HG02884 (cell line): ENCODE measurements around the gene ACOT12.

ENCODE experiments used
- ATAC-seq: cut with Tn5 transposase; IDR thresholded peaks from one replicate; pipeline ENCODE4 v1.9.1; 2021; ENCODE audit warnings: mild to moderate bottlenecking, moderate library complexity; ENCODE audit not compliant: unreplicated experiment

The ACOT12 gene

GRCh38 chr5:81401266-81401665 lies 7.3 kb upstream of the ACOT12 start:
- ATAC-seq: no peak

- no peak for ATAC-seq
Measured at GRCh38 chr5:81400375-81400774, 6.4 kb upstream of the ACOT12 start.

- ATAC-seq: no peak
Measured at GRCh38 chr5:81398741-81399140, 4.8 kb upstream of the ACOT12 start.

DNA sequence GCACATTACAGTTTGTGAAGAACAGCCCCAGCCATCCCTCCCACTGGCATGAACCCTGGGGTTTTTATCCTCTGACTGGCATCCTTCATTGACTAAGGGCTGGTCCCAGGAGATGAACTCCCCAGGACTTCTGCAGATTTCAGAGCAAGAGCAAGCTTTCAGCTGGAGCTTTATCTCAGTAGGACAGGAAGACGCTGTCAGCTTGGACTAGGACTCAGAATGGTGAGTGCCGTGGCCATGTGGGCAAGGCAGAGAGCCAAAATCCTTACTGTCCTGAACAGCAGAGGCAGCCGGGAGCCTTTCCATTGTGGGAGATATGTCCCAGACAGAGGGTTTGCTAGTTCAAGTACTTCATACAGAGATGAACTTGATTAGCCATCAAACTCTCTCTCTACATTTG lies 3.2 kb upstream of the ACOT12 start:
- ATAC-seq: no peak

- ATAC-seq: no peak
Measured at GRCh38 chr5:81395262-81395661, 1.3 kb upstream of the ACOT12 start.

- no peak for ATAC-seq
Measured at GRCh38 chr5:81393430-81393782, 528 bp downstream of the ACOT12 start.

DNA sequence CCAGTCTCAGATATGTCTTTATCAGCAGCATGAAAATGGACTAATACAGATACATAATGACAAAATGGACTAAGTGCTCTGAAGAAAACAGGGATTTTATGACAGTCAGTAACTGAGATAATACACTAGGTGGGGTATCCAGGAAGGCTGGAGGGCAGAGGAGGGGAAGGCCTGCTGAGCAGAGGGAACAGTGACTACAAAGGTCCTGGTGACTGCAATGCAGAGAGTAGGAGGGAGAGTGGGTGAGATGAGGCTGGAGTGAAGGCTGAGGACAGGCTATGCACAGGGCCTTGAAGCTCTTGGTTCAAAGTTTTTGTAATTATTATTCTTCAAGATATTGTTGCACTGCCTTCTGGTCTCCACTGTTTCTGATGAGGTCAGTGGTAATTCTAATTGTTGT lies 4.9 kb downstream of the ACOT12 start:
- no peak for ATAC-seq

- ATAC-seq: no peak
Measured at GRCh38 chr5:81388169-81388568, 5.8 kb downstream of the ACOT12 start.

DNA sequence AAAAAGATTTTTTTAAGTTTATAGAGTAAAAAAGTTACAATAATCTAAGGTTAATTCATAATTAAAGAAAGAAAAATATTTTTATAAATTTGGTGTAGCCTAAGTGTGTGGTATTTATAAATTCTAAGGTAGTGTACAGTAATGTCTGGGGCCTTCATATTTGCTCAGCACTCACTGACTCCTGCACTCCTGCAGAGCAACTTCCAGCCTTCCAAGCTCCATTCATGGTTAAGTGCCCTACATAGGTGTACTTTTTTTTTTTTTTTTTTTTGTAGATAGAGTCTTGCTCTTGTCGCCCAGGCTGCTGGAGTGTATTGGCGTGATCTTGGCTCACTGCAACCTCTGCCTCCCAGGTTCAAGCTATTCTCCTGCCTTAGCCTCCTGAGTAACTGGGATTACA lies 10.1 kb downstream of the ACOT12 start:
- no peak for ATAC-seq

DNA sequence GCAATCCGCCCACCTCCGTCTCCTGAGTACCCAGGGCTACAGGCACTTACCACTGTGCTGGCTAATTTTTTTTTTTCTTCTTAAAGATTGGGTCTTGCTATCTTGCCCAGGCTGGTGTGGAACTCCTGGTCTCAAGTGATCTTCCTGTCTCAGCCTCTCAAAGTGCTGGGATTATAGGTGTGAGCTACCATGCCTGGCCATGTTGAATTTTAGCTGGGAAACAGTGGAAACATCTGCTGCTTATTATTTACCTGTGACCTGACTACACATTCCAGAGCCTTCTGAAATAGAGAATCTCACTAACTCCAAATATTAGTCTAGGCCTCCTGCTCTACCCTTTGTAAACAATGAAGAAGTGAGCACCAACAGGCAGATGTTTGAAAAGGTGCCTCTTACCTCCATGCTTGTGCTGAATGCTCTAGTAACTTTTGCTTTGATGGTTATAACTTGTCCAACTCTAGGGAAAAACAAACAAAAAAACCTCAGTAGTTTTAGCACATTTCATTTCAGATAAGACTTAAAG lies 22.5 kb downstream of the ACOT12 start:
- ATAC-seq: no peak

DNA sequence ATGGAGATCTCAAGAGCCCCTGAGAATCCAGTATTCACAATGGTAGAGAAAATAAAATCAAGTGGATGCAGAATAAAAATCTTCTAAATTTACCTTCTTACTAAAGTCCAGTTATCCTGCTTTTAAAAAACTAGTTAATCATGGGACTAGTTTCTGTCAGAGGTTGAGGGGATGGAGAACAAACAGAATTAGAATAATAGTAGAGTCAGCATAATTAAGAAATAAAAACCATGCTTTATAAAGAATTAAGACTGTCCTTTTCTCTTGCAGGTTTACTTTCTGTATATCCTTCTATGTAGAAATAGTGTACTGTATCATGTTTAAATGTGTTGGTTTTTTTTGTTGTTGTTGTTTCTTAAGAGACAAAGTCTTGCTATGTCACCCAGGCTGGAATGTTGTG lies 23.0 kb downstream of the ACOT12 start:
- ATAC-seq: no peak

DNA sequence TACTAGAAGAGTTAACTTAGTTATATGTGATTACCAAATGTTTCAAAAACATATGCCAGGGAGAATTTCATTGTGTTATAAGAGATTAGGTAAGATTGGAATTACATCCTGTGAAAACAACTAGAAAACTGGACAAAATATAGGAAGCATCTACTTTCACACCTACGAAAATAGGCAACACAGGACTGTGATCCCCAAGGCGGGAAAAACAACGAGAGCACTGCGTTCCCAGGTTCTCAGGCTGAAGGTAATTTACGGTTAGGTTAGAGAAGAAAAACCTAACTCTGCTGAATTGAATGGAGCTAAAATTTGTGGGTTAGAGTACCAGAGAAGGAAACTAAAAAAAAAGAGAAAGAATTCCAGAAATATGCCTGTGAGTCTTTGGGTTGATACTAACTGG lies 28.4 kb downstream of the ACOT12 start:
- no peak for ATAC-seq

- ATAC-seq: no peak
Measured at GRCh38 chr5:81363093-81363871, 30.7 kb downstream of the ACOT12 start.

- ATAC-seq: no peak
Measured at GRCh38 chr5:81361600-81361999, 32.3 kb downstream of the ACOT12 start.

DNA sequence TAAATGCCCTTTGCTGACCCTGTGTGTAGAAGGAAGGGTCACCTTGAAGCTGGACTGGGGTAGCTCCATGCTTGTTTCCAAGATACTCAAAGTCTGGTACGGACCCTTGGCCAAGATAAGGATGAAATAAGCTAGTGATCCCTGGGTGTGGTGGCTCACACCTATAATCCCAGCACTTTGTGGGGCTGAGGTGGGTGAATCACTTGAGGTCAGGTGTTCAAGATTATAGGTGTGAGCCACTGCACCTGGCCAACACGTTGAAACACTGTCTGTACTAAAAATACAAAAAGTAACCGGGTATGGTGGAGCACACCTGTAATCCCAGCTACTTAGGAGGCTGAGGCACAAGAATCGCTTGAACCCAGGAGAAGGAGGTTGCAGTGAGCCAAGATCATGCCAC lies 33.3 kb downstream of the ACOT12 start:
- no peak for ATAC-seq

DNA sequence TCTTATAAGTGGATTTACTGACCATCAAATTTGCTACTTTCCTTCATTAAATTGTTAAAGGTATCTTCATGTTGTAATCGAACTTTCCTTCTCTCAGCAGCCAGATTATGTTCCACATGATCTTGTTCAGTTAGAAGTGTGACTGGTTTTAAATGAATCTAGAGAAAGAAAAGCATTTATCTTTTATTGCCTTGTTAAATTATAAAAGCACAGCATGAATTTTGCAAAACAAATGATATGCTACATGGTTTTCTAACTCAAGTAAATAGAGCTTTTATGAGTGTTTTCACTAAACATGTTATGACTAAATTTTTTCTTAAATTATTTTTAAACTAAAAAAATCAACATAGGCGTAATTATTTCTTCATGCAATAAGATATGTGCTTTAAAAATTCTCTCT lies 34.1 kb downstream of the ACOT12 start:
- ATAC-seq: no peak

GRCh38 chr5:81359108-81359507 lies 34.8 kb downstream of the ACOT12 start:
- no peak for ATAC-seq

DNA sequence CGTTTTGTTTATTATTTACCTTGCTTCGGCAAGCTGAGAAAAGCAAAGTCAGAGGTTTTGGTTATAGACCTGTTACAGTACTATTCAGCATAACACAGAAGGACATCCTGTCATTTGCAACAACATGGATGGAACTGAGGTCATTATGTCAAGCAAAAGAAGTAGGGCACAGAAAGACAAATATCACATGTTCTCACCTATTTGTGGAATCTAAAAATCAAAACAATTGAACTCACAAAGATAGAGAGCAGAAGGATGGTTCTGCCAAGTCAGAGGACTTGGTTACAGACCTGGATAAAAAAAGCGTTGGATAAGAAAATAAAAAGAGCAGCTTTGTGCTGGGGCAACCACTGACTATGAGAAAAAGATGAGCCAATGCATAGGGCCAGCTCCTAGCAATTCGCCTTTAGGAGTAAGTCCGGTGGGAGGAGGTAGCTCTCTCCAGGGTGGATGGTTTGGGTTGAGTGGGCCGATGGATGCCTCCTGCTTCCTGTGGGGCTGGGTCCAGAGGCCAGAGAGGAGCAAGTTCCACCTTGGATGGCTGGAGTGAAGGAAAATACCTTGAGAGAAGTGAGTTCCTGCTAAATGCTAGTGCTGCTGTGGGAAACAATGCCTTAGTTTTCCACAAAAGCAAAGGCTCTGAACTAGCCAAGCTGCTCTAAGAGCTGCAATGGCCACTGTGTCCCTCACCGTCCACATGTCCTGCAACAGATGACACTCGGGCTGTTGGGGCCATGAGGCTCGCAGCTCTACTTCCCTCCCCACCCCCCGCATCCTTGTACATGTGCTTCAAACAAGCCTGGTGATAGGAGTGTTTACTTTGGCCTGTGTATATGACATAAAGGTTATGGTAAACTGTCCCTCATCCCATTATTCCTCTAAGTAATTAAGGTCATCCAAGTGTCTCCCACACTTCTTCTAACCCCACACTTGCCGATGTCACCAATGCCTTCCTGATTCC lies 38.4 kb downstream of the ACOT12 start:
- ATAC-seq: no peak

- ATAC-seq: no peak
Measured at GRCh38 chr5:81354093-81354492, 39.8 kb downstream of the ACOT12 start.

- ATAC-seq: no peak
Measured at GRCh38 chr5:81353189-81353588, 40.7 kb downstream of the ACOT12 start.

- no peak for ATAC-seq
Measured at GRCh38 chr5:81350507-81350906, 43.4 kb downstream of the ACOT12 start.

- ATAC-seq: no peak
Measured at GRCh38 chr5:81349161-81349560, 44.8 kb downstream of the ACOT12 start.
